DOHH2 (cell line): ENCODE measurements around the gene DNAJC15.

Experiments
- CTCF ChIP-seq: fragments of 200-600 bp; sonication (generic); IDR thresholded peaks from one replicate; pipeline ENCODE4 v1.5.1; 2014; ENCODE audit warnings: antibody characterized with exemption, mild to moderate bottlenecking, low read depth, low read length; ENCODE audit not compliant: poor library complexity, severe bottlenecking
- EZH2phosphoT487 ChIP-seq: fragments of 200-600 bp; sonication (generic); IDR thresholded peaks from 2 replicates; pipeline ENCODE4 v1.6.1; 2017; ENCODE audit warnings: borderline replicate concordance, mild to moderate bottlenecking, antibody characterized with exemption, low read length, moderate library complexity, mixed read lengths

- no peak for TF ChIP-seq CTCF
- no peak for TF ChIP-seq EZH2phosphoT487
Observed at GRCh38 chr13:43020794-43021193, 2.6 kb upstream of the DNAJC15 start.
